Fibroblast of the aortic adventitia (primary cell): Measurements from ENCODE around the gene AGR2. TPM values are rescaled to one million over a fixed set of nuclear protein-coding genes. Genes with fewer than 3 reads are reported as not detected.
A peak's percentile ranks its signal among the peaks of the same experiment; 100 is the strongest.

Experiments used
- DNase-seq: peaks from one replicate; pipeline ENCODE4 v3.0.0-alpha.2; 2010; ENCODE audit warnings: low read depth
- H3K4me3 ChIP-seq: 2 replicates; pipeline ENCODE4 v1.5.1; 2011; ENCODE audit warnings: low read depth, mild to moderate bottlenecking, control low read depth, low read length, moderate library complexity
- CTCF ChIP-seq: IDR thresholded peaks from 2 replicates; pipeline ENCODE4 v1.5.1; 2011; ENCODE audit warnings: mild to moderate bottlenecking, low read length, control low read depth, inconsistent platforms; ENCODE audit not compliant: insufficient read depth
- total RNA-seq: library from RNA; depleted of rRNA; stranded (reverse); fragments of >200 nt; gene quantifications from 2 replicates; pipeline ENCODE4 v1.2.3, GENCODE V29; 2012; ENCODE audit warnings: low replicate concordance

AGR2 gene
- total RNA-seq, 1 donor, result not detected

GRCh38 chr7:16745645-16746044 is 59.2 kb downstream of the AGR2 start:
- no peak for DNase-seq
- no peak for TF ChIP-seq CTCF
- H3K4me3 ChIP-seq, result no peak overlapping the region

GRCh38 chr7:16744518-16745250 is 60.1 kb downstream of the AGR2 start:
- DNase-seq, result no peak
- no peak overlapping the region for H3K4me3 ChIP-seq
- TF ChIP-seq CTCF, result no peak

GRCh38 chr7:16743236-16743635 is 61.6 kb downstream of the AGR2 start:
- H3K4me3 ChIP-seq, result no peak overlapping the region
- no peak for TF ChIP-seq CTCF
- DNase-seq, result peak; percentile 31

- H3K4me3 ChIP-seq, result no peak overlapping the region
- no peak for DNase-seq
- no peak for TF ChIP-seq CTCF
Observed at GRCh38 chr7:16742547-16742946, 62.3 kb downstream of the AGR2 start.

Other genes with a start within 250 kb of the AGR2 start
- 24.9 and 30.2 TPM in 2 replicates for gene ANKMY2, start 159.2 kb downstream of the AGR2 start, total RNA-seq
- gene BZW2, start 158.8 kb downstream of the AGR2 start, total RNA-seq, result 35.6 and 61.8 TPM in 2 replicates
- 4.3 TPM in 1 of 2 replicates, not detected in the other for gene TSPAN13, start 51.2 kb downstream of the AGR2 start, total RNA-seq
- not detected in 2 replicates for gene AGR3, start 77.0 kb upstream of the AGR2 start, total RNA-seq